T-helper 22 cell (primary cell): ENCODE data around the gene ORAI3.

Source experiments
- DNase-seq: peaks from one replicate; pipeline ENCODE4 v3.0.0-alpha.2; 2020; ENCODE audit warnings: low read depth

Gene ORAI3

GRCh38 chr16:30992276-30992780, 43.5 kb downstream of the ORAI3 start:
- no peak for DNase-seq

GRCh38 chr16:30992931-30993816, 44.3 kb downstream of the ORAI3 start:
- no peak for DNase-seq

- no peak for DNase-seq
These were observed 47.1 kb downstream of the ORAI3 start for GRCh38 chr16:30995927-30996323.

- no peak for DNase-seq
These were observed 47.6 kb downstream of the ORAI3 start for GRCh38 chr16:30996324-30996984.

- DNase-seq, result peak; percentile 70
These were observed 48.3 kb downstream of the ORAI3 start for GRCh38 chr16:30996985-30997724.

GRCh38 chr16:30997725-30998711, 49.1 kb downstream of the ORAI3 start:
- no peak for DNase-seq

GRCh38 chr16:30998852-30999761, 50.2 kb downstream of the ORAI3 start:
- DNase-seq, result no peak

- no peak for DNase-seq
These were observed 52.0 kb downstream of the ORAI3 start for GRCh38 chr16:31000671-31001382.

GRCh38 chr16:31001507-31002249, 52.8 kb downstream of the ORAI3 start:
- DNase-seq, result no peak

- DNase-seq, result no peak
These were observed 53.4 kb downstream of the ORAI3 start for GRCh38 chr16:31002250-31002700.

- no peak for DNase-seq
These were observed 54.0 kb downstream of the ORAI3 start for GRCh38 chr16:31002862-31003341.

- DNase-seq, result no peak
These were observed 54.9 kb downstream of the ORAI3 start for GRCh38 chr16:31003744-31004143.
